Effector memory CD8-positive, alpha-beta T cell (primary cell): ENCODE data around the gene ACVR1B.

Experiments
- ATAC-seq: fragments of 150-1000 bp; cut with Tn5 transposase; replicated peaks from 2 replicates; pipeline ENCODE4 v1.10.0; 2021; ENCODE audit warnings: mild to moderate bottlenecking, moderate library complexity
- DNase-seq, 3 experiments: peaks; one replicate each; pipeline ENCODE4 v3.0.0; 2021
- H3K27ac Mint-ChIP-seq, 2 donors: one replicate each; pipeline ENCODE4 v1.8.0; 2022; ENCODE audit warnings: mild to moderate bottlenecking in 2 of 2, mixed read lengths in 2 of 2, moderate library complexity in 2 of 2
- H3K27me3 Mint-ChIP-seq, 2 donors: one replicate each; pipeline ENCODE4 v1.8.0; 2022; ENCODE audit warnings: mixed read lengths in 2 of 2
- H3K36me3 Mint-ChIP-seq: one replicate; pipeline ENCODE4 v1.8.0; 2022; ENCODE audit warnings: mild to moderate bottlenecking, moderate library complexity, mixed read lengths; ENCODE audit not compliant: insufficient read depth
- H3K4me1 Mint-ChIP-seq, 2 donors: one replicate each; pipeline ENCODE4 v1.8.0; 2022; ENCODE audit warnings: low read depth in 2 of 2, mixed read lengths in 2 of 2
- H3K4me3 Mint-ChIP-seq, 2 donors: one replicate each; pipeline ENCODE4 v1.8.0; 2022; ENCODE audit warnings: mild to moderate bottlenecking in 2 of 2, mixed read lengths in 2 of 2, moderate library complexity in 2 of 2
- H3K9me3 Mint-ChIP-seq, 2 donors: one replicate each; pipeline ENCODE4 v1.8.0; 2022; ENCODE audit warnings: mixed read lengths in 2 of 2

Gene ACVR1B

GRCh38 chr12:51997136-51997535 is 45.6 kb downstream of the ACVR1B start:
- DNase-seq (no peak), ATAC-seq (no peak)
- Mint-ChIP-seq H3K27ac (peak overlapping the region in 1 of 2 donors; percentile 28), H3K36me3 (peaks cover 6% of the 10 kb centered on the region), H3K27me3 (no peaks in the 10 kb centered on the region), H3K9me3 (no peaks in the 10 kb centered on the region), H3K4me1 (peaks cover 0 to 4% of the 10 kb centered on the region in 2 donors), H3K4me3 (no peak overlapping the region)

- Mint-ChIP-seq H3K27ac (no peak overlapping the region), H3K4me1 (peaks cover 10 to 18% of the 10 kb centered on the region in 2 donors), H3K27me3 (peaks cover 19 to 20% of the 10 kb centered on the region in 2 donors), H3K4me3 (no peak overlapping the region), H3K36me3 (peaks cover 17% of the 10 kb centered on the region), H3K9me3 (no peaks in the 10 kb centered on the region)
- no peak for ATAC-seq
- DNase-seq: no peak
Measured at GRCh38 chr12:52003016-52003550, 51.6 kb downstream of the ACVR1B start.

GRCh38 chr12:52003591-52003990 is 52.1 kb downstream of the ACVR1B start:
- Mint-ChIP-seq H3K27me3 (peaks cover 19 to 20% of the 10 kb centered on the region in 2 donors), H3K4me3 (no peak overlapping the region), H3K27ac (no peak overlapping the region), H3K9me3 (no peaks in the 10 kb centered on the region), H3K36me3 (peaks cover 19% of the 10 kb centered on the region), H3K4me1 (peaks cover 14 to 19% of the 10 kb centered on the region in 2 donors)
- DNase-seq: no peak
- no peak for ATAC-seq

GRCh38 chr12:52004042-52004648 is 52.6 kb downstream of the ACVR1B start:
- DNase-seq (no peak), ATAC-seq (no peak)
- peaks cover 25% of the 10 kb centered on the region for H3K36me3 Mint-ChIP-seq
- H3K27me3 Mint-ChIP-seq: peaks cover 19 to 20% of the 10 kb centered on the region in 2 donors
- no peak overlapping the region for H3K27ac Mint-ChIP-seq
- H3K4me1 Mint-ChIP-seq: peaks cover 15 to 19% of the 10 kb centered on the region in 2 donors
- no peaks in the 10 kb centered on the region for H3K9me3 Mint-ChIP-seq
- H3K4me3 Mint-ChIP-seq: no peak overlapping the region

GRCh38 chr12:52005218-52005902 is 53.9 kb downstream of the ACVR1B start:
- H3K27me3 Mint-ChIP-seq: peaks cover 19 to 20% of the 10 kb centered on the region in 2 donors
- no peaks in the 10 kb centered on the region for H3K9me3 Mint-ChIP-seq
- DNase-seq: no peak
- H3K36me3 Mint-ChIP-seq: peaks cover 27% of the 10 kb centered on the region
- peaks cover 17 to 19% of the 10 kb centered on the region in 2 donors for H3K4me1 Mint-ChIP-seq
- H3K4me3 Mint-ChIP-seq: peak overlapping the region; percentile 79 to 84
- peak overlapping the region; percentile 73 to 86 for H3K27ac Mint-ChIP-seq
- no peak for ATAC-seq

- peaks cover 19 to 20% of the 10 kb centered on the region in 2 donors for H3K27me3 Mint-ChIP-seq
- DNase-seq (peak in 1 of 3 experiments; percentile 35), ATAC-seq (peak; percentile 25)
- H3K27ac Mint-ChIP-seq: peak overlapping the region; percentile 73 to 86
- H3K9me3 Mint-ChIP-seq: no peaks in the 10 kb centered on the region
- peaks cover 17 to 19% of the 10 kb centered on the region in 2 donors for H3K4me1 Mint-ChIP-seq
- H3K36me3 Mint-ChIP-seq: peaks cover 32% of the 10 kb centered on the region
- H3K4me3 Mint-ChIP-seq: peak overlapping the region; percentile 79 to 84
Measured at GRCh38 chr12:52005903-52006703, 54.6 kb downstream of the ACVR1B start.

- H3K27me3 Mint-ChIP-seq: peaks cover 19 to 20% of the 10 kb centered on the region in 2 donors
- peaks cover 37% of the 10 kb centered on the region for H3K36me3 Mint-ChIP-seq
- DNase-seq (peak; percentile 59 to 79 (median 72)), ATAC-seq (peak; percentile 63)
- H3K4me1 Mint-ChIP-seq: peaks cover 17 to 19% of the 10 kb centered on the region in 2 donors
- H3K9me3 Mint-ChIP-seq: no peaks in the 10 kb centered on the region
- peak within 1 kb of the TSS; percentile 87 to 89 for H3K4me3 Mint-ChIP-seq
- H3K27ac Mint-ChIP-seq: peak within 1 kb of the TSS; percentile 79 to 93
Measured at GRCh38 chr12:52006726-52007157, 55.2 kb downstream of the ACVR1B start, which contains the start of gene TAMALIN. Gene TAMALIN, plus strand, starts transcription at chr12:52006946. Its CDS starts 74 bp downstream, at chr12:52007020.

- Mint-ChIP-seq H3K4me3 (peak overlapping the region; percentile 87 to 89), H3K36me3 (peaks cover 39% of the 10 kb centered on the region), H3K4me1 (peaks cover 17 to 19% of the 10 kb centered on the region in 2 donors), H3K27me3 (peaks cover 19 to 20% of the 10 kb centered on the region in 2 donors), H3K27ac (peak overlapping the region; percentile 79 to 93), H3K9me3 (no peaks in the 10 kb centered on the region)
- DNase-seq: peak; percentile 44 to 53 (median 48)
- ATAC-seq: peak; percentile 60
Measured at GRCh38 chr12:52007158-52007921, 55.8 kb downstream of the ACVR1B start.

GRCh38 chr12:52007982-52008510 is 56.5 kb downstream of the ACVR1B start:
- peak overlapping the region; percentile 79 to 93 for H3K27ac Mint-ChIP-seq
- H3K27me3 Mint-ChIP-seq: peaks cover 19 to 20% of the 10 kb centered on the region in 2 donors
- H3K36me3 Mint-ChIP-seq: peaks cover 40% of the 10 kb centered on the region
- H3K9me3 Mint-ChIP-seq: no peaks in the 10 kb centered on the region
- DNase-seq: no peak
- peaks cover 17 to 19% of the 10 kb centered on the region in 2 donors for H3K4me1 Mint-ChIP-seq
- ATAC-seq: no peak
- H3K4me3 Mint-ChIP-seq: peak overlapping the region; percentile 87 to 89

GRCh38 chr12:52009081-52009751 is 57.7 kb downstream of the ACVR1B start:
- ATAC-seq: no peak
- Mint-ChIP-seq H3K36me3 (peaks cover 52% of the 10 kb centered on the region), H3K4me3 (peak overlapping the region in 1 of 2 donors; percentile 21), H3K4me1 (peaks cover 17 to 19% of the 10 kb centered on the region in 2 donors), H3K27ac (peak overlapping the region; percentile 52 to 93), H3K27me3 (peaks cover 19 to 20% of the 10 kb centered on the region in 2 donors), H3K9me3 (no peaks in the 10 kb centered on the region)
- DNase-seq: no peak

- DNase-seq (no peak), ATAC-seq (no peak)
- peak overlapping the region in 1 of 2 donors; percentile 93 for H3K27ac Mint-ChIP-seq
Measured at GRCh38 chr12:52010152-52010622, 58.7 kb downstream of the ACVR1B start.

More at GRCh38 chr12:52010152-52010622, 58.7 kb downstream of the ACVR1B start:
- Mint-ChIP-seq H3K27me3 (peaks cover 13 to 19% of the 10 kb centered on the region in 2 donors), H3K4me1 (peaks cover 17 to 19% of the 10 kb centered on the region in 2 donors), H3K9me3 (no peaks in the 10 kb centered on the region), H3K36me3 (peaks cover 56% of the 10 kb centered on the region), H3K4me3 (no peak overlapping the region)
